PC-3 (cell line): ENCODE measurements around the gene DMD.

ENCODE experiments used
- CTCF ChIP-seq: fragments of 300-600 bp; sonication (generic); conservative IDR thresholded peaks from 2 replicates; pipeline ENCODE4 v1.5.1; 2017; ENCODE audit warnings: antibody characterized with exemption, low read depth, mild to moderate bottlenecking, low read length
- EZH2 ChIP-seq: fragments of 300-600 bp; sonication (generic); IDR thresholded peaks from one replicate; pipeline ENCODE4 v1.6.1; 2017; ENCODE audit warnings: antibody characterized with exemption, mild to moderate bottlenecking, low read length; ENCODE audit not compliant: unreplicated experiment
- EZH2phosphoT487 ChIP-seq: fragments of 300-600 bp; sonication (generic); IDR thresholded peaks from 2 replicates; pipeline ENCODE4 v1.6.1; 2018; ENCODE audit warnings: mild to moderate bottlenecking, antibody characterized with exemption, low read length, borderline replicate concordance

GRCh38 chrX:32597777-32598176, 613.6 kb downstream of the DMD start:
- TF ChIP-seq CTCF (no peak), EZH2 (no peak), EZH2phosphoT487 (no peak)
